ENCODE measurements around the gene TNFSF15.

TNFSF15 gene

DNA sequence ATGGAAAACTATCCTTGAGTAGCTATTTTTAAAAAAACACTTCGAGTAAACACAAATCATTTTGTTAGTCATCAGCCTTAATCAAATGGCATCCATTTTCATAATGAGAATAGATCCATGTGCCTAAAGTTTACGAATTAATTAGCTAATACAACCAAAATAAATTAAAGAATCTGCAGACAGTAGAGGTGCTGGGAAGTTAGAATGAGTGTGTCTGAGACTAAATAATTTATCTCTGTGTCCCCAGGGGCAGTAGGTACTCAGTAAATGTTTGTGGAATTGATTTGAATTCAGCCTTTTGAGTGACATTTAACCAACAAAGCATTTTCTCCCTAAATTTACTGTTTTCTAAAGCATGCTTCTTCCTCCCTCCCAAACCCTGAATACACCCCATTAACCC is 18.6 kb downstream of the TNFSF15 start:
- DNase-seq = no peak

GRCh38 chr9:114785866-114786650 is 19.8 kb downstream of the TNFSF15 start:
- DNase-seq = no peak

- no peak for DNase-seq
Measured at GRCh38 chr9:114784721-114785279, 21.0 kb downstream of the TNFSF15 start.

DNA sequence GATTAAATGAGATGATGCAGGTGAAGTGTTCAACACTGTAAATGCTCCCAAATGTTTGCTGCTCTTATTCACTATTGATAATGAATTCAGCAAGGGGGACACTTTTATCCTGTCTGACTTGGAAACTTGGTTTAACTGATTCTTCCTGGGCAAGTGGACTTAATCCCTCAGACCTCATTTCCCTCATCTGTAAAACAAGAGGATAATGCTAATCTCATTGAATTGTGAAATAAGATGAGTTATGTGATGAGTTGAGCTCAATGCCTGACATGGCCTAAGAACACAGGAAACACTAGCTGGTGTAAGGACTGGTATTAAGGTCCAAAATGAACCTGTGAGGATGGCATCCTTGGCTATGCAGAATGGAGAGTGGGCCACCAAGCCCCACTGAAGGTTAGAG is 23.3 kb downstream of the TNFSF15 start:
- no peak for DNase-seq

GRCh38 chr9:114779352-114779845 is 26.4 kb downstream of the TNFSF15 start:
- no peak for DNase-seq

DNA sequence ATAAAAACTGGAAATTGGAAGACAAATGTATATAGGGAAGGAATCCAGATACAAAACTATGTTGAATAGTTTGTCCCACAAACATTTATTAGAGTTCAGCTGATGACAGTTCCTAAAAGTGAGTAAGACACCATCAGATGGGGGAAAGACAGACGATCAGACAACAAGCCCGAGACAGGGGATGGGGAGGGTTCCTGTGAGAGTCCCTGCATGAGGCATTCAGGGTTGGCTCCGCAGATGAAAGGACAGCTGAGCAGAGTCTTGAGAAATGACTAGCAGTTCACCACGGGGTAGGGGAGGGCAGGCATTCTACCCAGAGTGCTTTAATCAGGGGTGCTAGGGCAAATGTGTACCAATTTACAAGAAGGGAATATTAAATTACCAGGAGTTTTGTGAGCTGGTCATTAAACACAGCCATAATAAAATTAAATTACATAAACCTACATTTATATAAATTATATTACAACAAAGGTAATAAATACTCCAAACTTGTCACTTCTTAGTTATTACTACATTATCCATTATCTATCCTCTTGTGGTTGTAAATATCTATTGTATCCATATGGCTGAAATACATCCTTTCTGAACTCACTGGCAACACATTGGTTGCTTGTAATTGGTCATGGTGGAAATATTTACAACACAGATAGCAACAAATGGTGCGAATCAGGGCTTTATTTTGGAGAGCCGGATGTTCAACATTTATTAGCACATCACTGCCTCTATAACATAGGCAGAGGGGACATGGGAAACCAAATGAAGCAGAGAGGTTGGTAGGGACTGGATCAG is 27.8 kb downstream of the TNFSF15 start:
- peak; percentile 32 for DNase-seq

- DNase-seq = no peak
Measured at GRCh38 chr9:114776683-114777399, 29.0 kb downstream of the TNFSF15 start.

GRCh38 chr9:114775981-114776380 is 29.9 kb downstream of the TNFSF15 start:
- no peak for DNase-seq

DNA sequence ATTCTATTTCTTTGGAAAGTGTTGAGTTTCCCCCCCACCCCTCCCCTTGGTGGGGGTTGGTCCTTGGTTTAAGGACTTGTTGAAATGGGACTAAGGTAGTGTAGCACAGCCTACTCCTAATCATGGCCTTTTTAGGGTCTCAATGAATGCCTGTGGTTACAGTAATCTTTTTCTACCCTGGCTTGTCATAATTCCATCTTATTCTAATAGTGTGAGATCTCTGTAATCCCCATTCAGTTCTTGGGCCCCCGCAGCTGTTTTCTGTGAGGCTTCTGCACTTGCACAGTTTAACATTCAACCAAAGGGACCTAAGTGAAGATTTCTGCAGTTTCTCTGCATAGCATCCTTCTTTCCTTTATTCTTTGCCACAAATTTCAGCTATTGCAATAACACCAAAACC is 30.7 kb downstream of the TNFSF15 start:
- no peak for DNase-seq

- DNase-seq = no peak
Measured at GRCh38 chr9:114774524-114774923, 31.3 kb downstream of the TNFSF15 start.

DNA sequence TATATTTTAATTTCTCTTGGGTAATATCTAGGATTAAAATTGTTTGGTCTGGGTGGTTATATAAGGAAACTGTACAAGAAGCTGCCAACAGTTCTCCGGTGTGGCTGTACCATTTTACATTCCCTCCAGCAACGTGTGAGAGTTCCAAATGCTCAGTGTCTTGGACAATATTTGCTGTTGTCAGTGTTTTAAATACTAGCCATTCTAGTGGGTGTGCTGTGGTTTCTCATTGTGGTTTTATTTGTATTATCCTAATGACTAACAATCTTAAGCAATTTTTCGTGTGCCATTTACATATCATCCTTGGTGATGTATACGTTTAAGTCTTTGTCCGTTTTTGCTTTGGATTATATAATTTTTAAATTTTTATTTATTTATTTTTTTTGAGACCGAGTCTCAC is 34.0 kb downstream of the TNFSF15 start:
- DNase-seq = no peak

DNA sequence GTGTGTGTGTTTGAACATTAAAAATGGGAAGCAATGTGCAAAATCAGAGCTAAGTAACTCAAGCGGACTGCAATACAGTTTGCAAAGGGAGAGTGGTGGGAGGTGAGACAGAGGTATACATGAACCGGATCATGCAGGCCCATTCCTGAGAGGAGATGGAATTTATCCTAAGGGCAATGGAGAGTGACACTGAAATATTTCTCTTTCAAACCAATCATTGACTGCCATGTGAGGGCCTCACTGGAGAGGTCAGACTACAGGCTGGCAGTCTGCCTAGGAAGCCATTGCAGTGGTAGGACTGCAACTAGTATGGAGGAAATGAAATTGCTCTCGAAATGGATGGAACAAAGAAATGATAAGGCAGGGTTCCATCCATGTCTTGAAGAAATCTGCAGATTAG is 34.8 kb downstream of the TNFSF15 start:
- DNase-seq = no peak

DNA sequence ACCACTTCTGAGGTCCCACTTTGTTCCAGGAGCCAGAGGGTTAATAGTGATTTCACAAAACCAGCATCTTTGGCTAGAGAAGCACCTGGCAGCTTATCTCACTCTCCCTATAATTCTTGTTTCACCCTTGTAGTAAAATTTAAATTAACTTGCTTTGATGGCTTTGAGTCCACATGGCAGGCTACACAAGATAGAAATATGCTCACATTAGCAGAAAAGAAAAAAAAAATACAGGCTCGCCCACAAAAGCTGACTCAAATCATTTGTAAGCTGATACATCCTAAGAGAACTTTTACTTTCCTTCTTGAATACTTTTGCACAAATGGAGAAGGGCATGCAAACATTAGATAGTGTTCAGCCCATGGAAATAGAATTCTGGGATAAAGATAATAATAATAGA is 36.2 kb downstream of the TNFSF15 start:
- no peak for DNase-seq

GRCh38 chr9:114763220-114763619 is 42.6 kb downstream of the TNFSF15 start:
- DNase-seq = no peak

- DNase-seq = no peak
Measured at GRCh38 chr9:114761523-114761922, 44.3 kb downstream of the TNFSF15 start.

DNA sequence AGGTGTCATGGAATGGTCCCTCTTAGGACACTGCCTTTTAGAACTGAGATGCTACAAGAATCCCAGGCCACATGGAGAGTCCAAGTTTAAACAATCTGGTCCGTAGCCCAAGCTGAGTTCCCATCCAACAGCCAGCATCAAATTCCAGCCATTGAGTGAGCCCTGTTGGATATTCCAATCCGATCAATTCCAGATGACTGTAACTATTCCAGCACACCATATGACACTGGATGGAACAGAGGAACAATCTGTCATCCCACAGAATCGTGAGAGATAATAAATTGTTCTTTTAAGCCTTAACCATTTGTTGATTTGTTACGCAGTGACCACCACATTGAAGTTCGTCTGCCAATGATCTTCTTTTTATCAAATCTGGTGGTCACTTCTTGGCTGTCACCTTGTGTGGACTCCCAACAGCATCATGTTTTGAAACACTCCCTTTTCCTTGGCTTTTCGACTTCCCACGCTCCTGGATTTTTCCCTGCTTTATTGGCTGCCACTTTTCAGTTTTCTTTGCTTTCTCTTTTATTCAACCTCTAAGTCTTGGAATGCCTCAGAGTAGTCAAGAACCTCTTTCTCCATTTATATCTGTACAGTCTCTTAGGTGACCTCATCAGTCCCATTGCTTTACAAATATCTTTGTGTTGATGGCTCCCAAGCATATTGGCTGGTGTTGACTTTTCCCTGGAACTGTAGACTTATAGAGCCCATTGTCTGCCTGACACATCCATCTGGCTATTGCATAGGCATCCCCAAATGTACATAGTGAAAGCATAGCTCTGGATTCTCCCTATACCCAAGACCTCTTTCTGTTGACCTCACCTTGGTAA is 46.1 kb downstream of the TNFSF15 start:
- no peak for DNase-seq

- no peak for DNase-seq
Measured at GRCh38 chr9:114757984-114758383, 47.9 kb downstream of the TNFSF15 start.

DNA sequence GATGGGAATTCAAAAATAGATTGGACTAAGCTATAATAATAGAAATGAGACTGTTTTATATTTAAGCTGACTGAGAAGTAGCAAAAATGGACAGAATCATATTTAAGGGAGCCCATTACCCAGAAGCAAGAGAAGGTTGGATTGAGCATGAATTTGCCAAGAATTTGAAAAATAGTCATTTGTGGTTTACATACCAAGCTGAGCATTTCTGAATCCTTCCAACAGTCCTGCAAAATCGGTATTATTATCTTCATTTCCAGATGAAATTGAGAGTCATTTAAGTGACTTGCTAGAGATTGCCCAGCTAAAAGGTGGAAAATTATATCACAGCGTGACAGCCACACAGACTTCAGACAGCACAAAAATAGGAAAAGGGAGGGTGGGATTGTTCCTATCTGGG is 48.4 kb downstream of the TNFSF15 start:
- no peak for DNase-seq

DNA sequence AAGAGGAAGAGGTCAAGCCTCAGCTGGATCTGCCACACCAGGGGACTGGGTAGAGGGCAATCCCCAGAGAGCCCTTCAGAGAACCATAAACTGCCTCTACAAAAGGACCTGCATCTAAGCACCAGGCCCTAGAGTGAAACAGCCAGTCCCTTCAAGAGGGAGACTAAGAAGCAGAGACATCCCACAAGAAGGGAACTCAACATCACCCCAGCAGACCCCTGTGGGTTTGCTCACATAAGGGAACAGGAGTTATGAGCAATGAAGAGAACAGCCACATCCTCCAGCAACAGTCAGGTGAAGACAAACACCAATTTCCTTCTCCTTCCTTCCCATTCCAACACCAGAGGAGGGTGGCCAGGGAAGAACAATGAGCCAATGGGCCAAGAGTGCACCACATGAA is 48.9 kb downstream of the TNFSF15 start:
- no peak for DNase-seq

GRCh38 chr9:114754581-114754980 is 51.3 kb downstream of the TNFSF15 start:
- DNase-seq = no peak

GRCh38 chr9:114746591-114747346 is 59.1 kb downstream of the TNFSF15 start:
- DNase-seq = no peak

All from stimulated activated CD8-positive, alpha-beta memory T cell treated with anti-CD3 and anti-CD28 coated beads, Interleukin-4, amount 100 ng/mL, for 48 hours (primary cell).